ENCODE data around the gene PABPN1.

GRCh38 chr14:23301288-23301968, 19.8 kb upstream of the PABPN1 start:
- TF ChIP-seq CTCF (IDR thresholded peaks at IDR 0.05; ENCODE audit: low read depth, low read length, poor library complexity, severe bottlenecking) (peak; percentile 74), EZH2phosphoT487 (IDR thresholded peaks at IDR 0.05; ENCODE audit: borderline replicate concordance, low read length) (no peak)

All from DOHH2 (cell line).